PFSK-1 (cell line): ENCODE results near the gene RPS6KA4.

Experiments used
- FOXP2 ChIP-seq: optimal IDR thresholded peaks from 2 replicates; pipeline ENCODE3; 2011; ENCODE audit warnings: borderline replicate concordance, control low read depth, inconsistent platforms; ENCODE audit not compliant: insufficient read depth; ENCODE audit errors: extremely low read length, extremely low read depth
- POLR2AphosphoS5 ChIP-seq: IDR thresholded peaks from 2 replicates; pipeline ENCODE4 v1.6.1; 2012; ENCODE audit warnings: low read depth, mild to moderate bottlenecking, control low read depth, low read length, moderate library complexity
- REST ChIP-seq, 2 experiments: IDR thresholded peaks; 2 replicates each; pipeline versions ENCODE4 v1.6.1 to v1.8.0; 2011 to 2012; ENCODE audit warnings: low read depth in 2 of 2, low read length in 2 of 2, control low read depth in 1 of 2, inconsistent platforms in 1 of 2, mild to moderate bottlenecking in 1 of 2, moderate library complexity in 1 of 2; ENCODE audit not compliant: insufficient read depth in 1 of 2
- SIN3A ChIP-seq: IDR thresholded peaks from 2 replicates; pipeline ENCODE4 v1.6.1; 2012; ENCODE audit warnings: mild to moderate bottlenecking, low read length, moderate library complexity, borderline replicate concordance; ENCODE audit not compliant: insufficient read depth
- TAF1 ChIP-seq: IDR thresholded peaks from 2 replicates; pipeline ENCODE4 v1.6.1; 2012; ENCODE audit warnings: low read length, control low read depth, borderline replicate concordance; ENCODE audit not compliant: insufficient read depth

GRCh38 chr11:64389851-64390250 lies 30.9 kb downstream of the RPS6KA4 start:
- TF ChIP-seq REST (IDR thresholded peaks at IDR 0.05; ENCODE audit: insufficient read depth in 1 of 2, low read depth in 2 of 2, low read length in 2 of 2), result no peak
- no peak for TF ChIP-seq POLR2AphosphoS5
- no peak for TF ChIP-seq TAF1
- no peak for TF ChIP-seq SIN3A
- TF ChIP-seq FOXP2, result no peak
